SK-N-SH (cell line): ENCODE measurements around the gene NPM1. TPM values are rescaled to one million over a fixed set of nuclear protein-coding genes. Genes with fewer than 3 reads are reported as not detected.

Source experiments
- CTCF ChIA-PET: fragments of 300-600, 350-600 bp; formaldehyde crosslinking; extraction: SDS; loops from one replicate; lab custom pipeline; 2021; lab: Yijun Ruan, JAX
- POLR2A ChIA-PET: fragments of 350-600 bp; sonication (Branson Sonifier 250); formaldehyde crosslinking; extraction: SDS; loops from one replicate; lab custom pipeline; 2020; ENCODE audit warnings: antibody characterized with exemption, inconsistent platforms; lab: Yijun Ruan, JAX
- DNase-seq: peaks from one replicate; pipeline ENCODE4 v3.0.0; 2012
- H2AFZ ChIP-seq: fragments of 200-600 bp; sonication (generic); 2 replicates; pipeline ENCODE4 v1.8.1; 2016; ENCODE audit warnings: antibody characterized with exemption, mild to moderate bottlenecking, low read depth
- H3F3A ChIP-seq: fragments of 200-600 bp; sonication (generic); replicated peaks from 2 replicates; pipeline ENCODE3; 2016; ENCODE audit warnings: antibody characterized with exemption, mild to moderate bottlenecking; ENCODE audit not compliant: insufficient read depth
- H3K27ac ChIP-seq, 2 experiments: fragments of 200-500 bp in 1 of 2; fragments of 200-600 bp in 1 of 2; sonication (Bioruptor generic) in 1 of 2; sonication (generic), shearing (Covaris generic) in 1 of 2; 2 replicates each; pipeline versions ENCODE4 v1.5.1 to v1.6.1; 2014 to 2016; ENCODE audit warnings: low read depth in 2 of 2, inconsistent platforms in 1 of 2, low read length in 1 of 2, mild to moderate bottlenecking in 1 of 2, mixed read lengths in 1 of 2
- H3K27me3 ChIP-seq: fragments of 200-600 bp; sonication (generic), shearing (Covaris generic); 2 replicates; pipeline ENCODE4 v1.6.1; 2016; ENCODE audit warnings: mixed run types; ENCODE audit not compliant: insufficient read depth
- H3K36me3 ChIP-seq, 2 experiments: fragments of 200-500 bp in 1 of 2; fragments of 200-600 bp in 1 of 2; sonication (Bioruptor generic) in 1 of 2; sonication (generic) in 1 of 2; replicated peaks in 1 of 2; 2 replicates each; pipeline versions ENCODE3 to v1.5.1; 2014 to 2016; ENCODE audit warnings: low read length in 1 of 2, mild to moderate bottlenecking in 1 of 2; ENCODE audit not compliant: insufficient read depth in 2 of 2, control insufficient read depth in 1 of 2
- H3K4me1 ChIP-seq, 2 experiments: fragments of 200-500 bp in 1 of 2; fragments of 200-600 bp in 1 of 2; sonication (Bioruptor generic) in 1 of 2; sonication (generic), shearing (Covaris generic) in 1 of 2; 2 replicates each; pipeline versions ENCODE4 v1.5.1 to v1.6.1; 2014 to 2016; ENCODE audit warnings: low read depth in 1 of 2, low read length in 1 of 2, mixed run types in 1 of 2; ENCODE audit not compliant: insufficient read depth in 2 of 2, control insufficient read depth in 1 of 2
- H3K4me2 ChIP-seq: fragments of 200-600 bp; sonication (generic), shearing (Covaris generic); 2 replicates; pipeline ENCODE4 v1.6.1; 2017; ENCODE audit warnings: mixed run types
- H3K4me3 ChIP-seq, 2 experiments: fragments of 200-500 bp in 1 of 2; fragments of 200-600 bp in 1 of 2; sonication (Bioruptor generic) in 1 of 2; sonication (generic), shearing (Covaris generic) in 1 of 2; 2 replicates each; pipeline versions ENCODE4 v1.5.1 to v1.8.1; 2014 to 2016; ENCODE audit warnings: low read depth in 2 of 2, inconsistent platforms in 1 of 2, low read length in 1 of 2, mild to moderate bottlenecking in 1 of 2, mixed read lengths in 1 of 2, moderate library complexity in 1 of 2
- H3K79me2 ChIP-seq: fragments of 200-600 bp; sonication (generic); 2 replicates; pipeline ENCODE4 v1.8.1; 2017; ENCODE audit warnings: mild to moderate bottlenecking; ENCODE audit not compliant: insufficient read depth
- H3K9ac ChIP-seq: fragments of 200-600 bp; sonication (generic); 2 replicates; pipeline ENCODE4 v1.6.1; 2017; ENCODE audit warnings: mixed run types
- H3K9me2 ChIP-seq: fragments of 200-600 bp; sonication (generic); 2 replicates; pipeline ENCODE4 v1.6.1; 2017; ENCODE audit warnings: mixed run types
- H3K9me3 ChIP-seq: fragments of 200-600 bp; sonication (generic); 2 replicates; pipeline ENCODE4 v1.6.1; 2017; ENCODE audit warnings: mixed run types, mild to moderate bottlenecking, moderate library complexity
- H4K20me1 ChIP-seq: fragments of 200-600 bp; sonication (generic); 2 replicates; pipeline ENCODE4 v1.6.1; 2017; ENCODE audit warnings: mild to moderate bottlenecking, mixed run types; ENCODE audit not compliant: insufficient read depth
- CHD2 ChIP-seq: fragments of 150-350 bp; IDR thresholded peaks from 2 replicates; pipeline ENCODE4 v1.6.1; 2018; ENCODE audit warnings: low read length; ENCODE audit not compliant: partially characterized antibody
- CTCF ChIP-seq: fragments of 200-600 bp; sonication (generic); IDR thresholded peaks from 2 replicates; pipeline ENCODE4 v1.6.1; 2017; ENCODE audit warnings: antibody characterized with exemption, mild to moderate bottlenecking, moderate library complexity
- ELF1 ChIP-seq: IDR thresholded peaks from 2 replicates; pipeline ENCODE4 v1.4.0; 2012
- GABPA ChIP-seq: IDR thresholded peaks from 2 replicates; pipeline ENCODE4 v1.4.0; 2012; ENCODE audit warnings: low read depth, mild to moderate bottlenecking
- GATA2 ChIP-seq: sonication (generic); formaldehyde crosslinking; IDR thresholded peaks from 2 replicates; pipeline ENCODE4 v1.5.0; 2020; ENCODE audit warnings: mild to moderate bottlenecking, missing genetic modification reagents
- MAX ChIP-seq: IDR thresholded peaks from 2 replicates; pipeline ENCODE4 v1.4.0; 2012; ENCODE audit warnings: low read depth
- PBX3 ChIP-seq: IDR thresholded peaks from 2 replicates; pipeline ENCODE4; 2012
- RAD21 ChIP-seq: IDR thresholded peaks from 2 replicates; pipeline ENCODE4 v1.6.1; 2012; ENCODE audit warnings: mild to moderate bottlenecking, low read length
- RCOR1 ChIP-seq: fragments of 150-350 bp; IDR thresholded peaks from 2 replicates; pipeline ENCODE4 v1.6.1; 2017; ENCODE audit warnings: antibody characterized with exemption, low read length
- REST ChIP-seq: IDR thresholded peaks from 2 replicates; pipeline ENCODE4 v1.6.1; 2012; ENCODE audit warnings: mild to moderate bottlenecking, low read depth, low read length, moderate library complexity
- TEAD4 ChIP-seq: IDR thresholded peaks from 2 replicates; pipeline ENCODE4 v1.4.0; 2012; ENCODE audit warnings: mild to moderate bottlenecking, borderline replicate concordance; ENCODE audit not compliant: insufficient read depth
- WGBS: methylation state at CpG from one replicate; pipeline ENCODE4 v1.1.6; 2017; ENCODE audit warnings: low lambda C conversion rate; 5-methylcytosine and 5-hydroxymethylcytosine counted together
- polyA plus RNA-seq, 3 experiments: library from polyadenylated mRNA; depleted of rRNA; stranded (reverse); fragments of >200 nt; gene quantifications; 2 replicates each; pipeline ENCODE4 v1.2.3, GENCODE V29; 2012
- TF ChIP-seq, protein P1 (sequence below): fragments of 150-350 bp; IDR thresholded peaks from 2 replicates; pipeline ENCODE4 v1.6.1; 2017; ENCODE audit warnings: antibody characterized with exemption, low read length, low read depth, borderline replicate concordance
- TF ChIP-seq, protein P2 (sequence below): IDR thresholded peaks from 2 replicates; pipeline ENCODE4 v1.4.0; 2012; ENCODE audit warnings: low read depth, borderline replicate concordance

NPM1 gene
- polyA plus RNA-seq, 1 of the 3 experiments (the other 2 are of a cell fraction), result 4,764 TPM

GRCh38 chr5:171392585-171393159, 5.0 kb downstream of the NPM1 start:
- Histone ChIP-seq H3K79me2 (peaks cover 100% of the 10 kb centered on the region), H3K9me2 (no peaks in the 10 kb centered on the region), H3K9me3 (no peaks in the 10 kb centered on the region), H2AFZ (no peak overlapping the region), H3K4me1 (peaks cover 7 to 16% of the 10 kb centered on the region in 2 experiments; a peak in 3 of 4 replicates), H3K9ac (no peak overlapping the region), H3K27ac (no peak overlapping the region), H4K20me1 (peaks cover 98% of the 10 kb centered on the region), H3K27me3 (no peaks in the 10 kb centered on the region), H3F3A (peaks cover 27% of the 10 kb centered on the region), H3K36me3 (peaks cover 69 to 81% of the 10 kb centered on the region in 2 experiments), H3K4me3 (no peak overlapping the region), H3K4me2 (no peak overlapping the region)
- no peak for DNase-seq
- 98% methylated on average over 4 of the region's 4 CpGs for WGBS
- ChIA-PET POLR2A (interaction anchor here (0.6 to 0.7 kb wide), 2 partner anchors 18 to 182 kb away, joined by 4 read pairs; no protein-coding TSS in a partner anchor), CTCF (interaction anchor here (0.7 to 1.8 kb wide), 4 partner anchors 22 to 802 kb away, joined by 3 to 7 read pairs (median 3); partner anchors contain the start of gene FGF18)
- TF ChIP-seq ELF1, result no peak
- no peak for TF ChIP-seq GABPA
- TF ChIP-seq RCOR1, result no peak
- TF ChIP-seq, protein P1, sequence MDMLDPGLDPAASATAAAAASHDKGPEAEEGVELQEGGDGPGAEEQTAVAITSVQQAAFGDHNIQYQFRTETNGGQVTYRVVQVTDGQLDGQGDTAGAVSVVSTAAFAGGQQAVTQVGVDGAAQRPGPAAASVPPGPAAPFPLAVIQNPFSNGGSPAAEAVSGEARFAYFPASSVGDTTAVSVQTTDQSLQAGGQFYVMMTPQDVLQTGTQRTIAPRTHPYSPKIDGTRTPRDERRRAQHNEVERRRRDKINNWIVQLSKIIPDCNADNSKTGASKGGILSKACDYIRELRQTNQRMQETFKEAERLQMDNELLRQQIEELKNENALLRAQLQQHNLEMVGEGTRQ, result no peak
- TF ChIP-seq, protein P2, sequence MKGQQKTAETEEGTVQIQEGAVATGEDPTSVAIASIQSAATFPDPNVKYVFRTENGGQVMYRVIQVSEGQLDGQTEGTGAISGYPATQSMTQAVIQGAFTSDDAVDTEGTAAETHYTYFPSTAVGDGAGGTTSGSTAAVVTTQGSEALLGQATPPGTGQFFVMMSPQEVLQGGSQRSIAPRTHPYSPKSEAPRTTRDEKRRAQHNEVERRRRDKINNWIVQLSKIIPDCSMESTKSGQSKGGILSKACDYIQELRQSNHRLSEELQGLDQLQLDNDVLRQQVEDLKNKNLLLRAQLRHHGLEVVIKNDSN, result no peak
- TF ChIP-seq RAD21, result no peak
- peak; percentile 17; the same call in 1 of the 2 replicates for TF ChIP-seq CTCF

DNA sequence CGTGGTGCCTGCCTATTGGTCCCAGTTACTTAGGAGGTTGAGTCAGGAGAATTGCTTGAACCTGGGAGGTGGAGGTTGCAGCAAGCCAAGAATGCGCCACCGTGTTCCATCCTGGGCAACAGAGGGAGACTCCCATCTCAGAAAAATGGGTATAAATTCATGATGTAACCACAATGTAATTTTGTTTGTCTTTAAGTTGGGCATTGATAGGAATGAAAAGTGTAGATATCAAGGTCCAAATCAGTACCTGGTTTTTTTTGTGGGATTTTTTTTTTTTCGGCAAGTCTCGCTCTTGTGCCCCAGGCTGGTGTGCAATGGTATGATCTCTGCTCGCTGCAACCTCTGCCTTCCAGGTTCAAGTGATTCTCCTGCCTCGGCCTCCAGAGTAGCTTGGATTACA, 7.4 kb downstream of the NPM1 start:
- H3K36me3 ChIP-seq, result peaks cover 71 to 99% of the 10 kb centered on the region in 2 experiments
- no peak overlapping the region for H3K9ac ChIP-seq
- H3K4me2 ChIP-seq, result no peak overlapping the region
- H3K9me3 ChIP-seq, result no peaks in the 10 kb centered on the region
- H2AFZ ChIP-seq, result no peak overlapping the region
- H3K79me2 ChIP-seq, result peaks cover 100% of the 10 kb centered on the region
- H3K4me3 ChIP-seq, result no peak overlapping the region
- ChIA-PET POLR2A (no interaction called here), CTCF (interaction anchor here (2.0 kb wide), 1 partner anchor 53 kb away, joined by 7 read pairs; no protein-coding TSS in a partner anchor)
- H4K20me1 ChIP-seq, result peaks cover 100% of the 10 kb centered on the region
- H3K27me3 ChIP-seq, result no peaks in the 10 kb centered on the region
- H3F3A ChIP-seq, result peaks cover 39% of the 10 kb centered on the region
- H3K4me1 ChIP-seq, result peaks cover 7 to 16% of the 10 kb centered on the region in 2 experiments; a peak in 3 of 4 replicates
- no peak overlapping the region for H3K27ac ChIP-seq
- WGBS, result 94% methylated on average over 7 of the region's 7 CpGs
- DNase-seq, result no peak
- no peaks in the 10 kb centered on the region for H3K9me2 ChIP-seq
- no peak for TF ChIP-seq GATA2 (CRISPR knock-in tag)
- TF ChIP-seq CTCF, result no peak
- TF ChIP-seq REST, result no peak
- TF ChIP-seq CHD2, result no peak
- TF ChIP-seq PBX3, result no peak
- no peak for TF ChIP-seq MAX
- no peak for TF ChIP-seq GABPA
- no peak for TF ChIP-seq TEAD4
- TF ChIP-seq RAD21, result no peak
